WTC11 (cell line): Measurements from ENCODE around the gene IL12RB1.

ENCODE experiments used
- ZNF121 ChIP-seq: sonication (generic); formaldehyde crosslinking; IDR thresholded peaks from 2 replicates; pipeline ENCODE4 v1.8.0; 2023; ENCODE audit warnings: missing genetic modification reagents
- TF ChIP-seq, protein P1 (sequence below): fragments of 250-450 bp; sonication (Bioruptor Pico); IDR thresholded peaks from 2 replicates; pipeline ENCODE4 v1.9.0; 2021; ENCODE audit warnings: moderate library complexity, mild to moderate bottlenecking, inconsistent platforms, borderline replicate concordance
- TF ChIP-seq, protein P2 (sequence below): fragments of 200-600 bp; IDR thresholded peaks from 2 replicates; pipeline ENCODE4 v1.8.0; 2022; ENCODE audit warnings: antibody characterized with exemption

DNA sequence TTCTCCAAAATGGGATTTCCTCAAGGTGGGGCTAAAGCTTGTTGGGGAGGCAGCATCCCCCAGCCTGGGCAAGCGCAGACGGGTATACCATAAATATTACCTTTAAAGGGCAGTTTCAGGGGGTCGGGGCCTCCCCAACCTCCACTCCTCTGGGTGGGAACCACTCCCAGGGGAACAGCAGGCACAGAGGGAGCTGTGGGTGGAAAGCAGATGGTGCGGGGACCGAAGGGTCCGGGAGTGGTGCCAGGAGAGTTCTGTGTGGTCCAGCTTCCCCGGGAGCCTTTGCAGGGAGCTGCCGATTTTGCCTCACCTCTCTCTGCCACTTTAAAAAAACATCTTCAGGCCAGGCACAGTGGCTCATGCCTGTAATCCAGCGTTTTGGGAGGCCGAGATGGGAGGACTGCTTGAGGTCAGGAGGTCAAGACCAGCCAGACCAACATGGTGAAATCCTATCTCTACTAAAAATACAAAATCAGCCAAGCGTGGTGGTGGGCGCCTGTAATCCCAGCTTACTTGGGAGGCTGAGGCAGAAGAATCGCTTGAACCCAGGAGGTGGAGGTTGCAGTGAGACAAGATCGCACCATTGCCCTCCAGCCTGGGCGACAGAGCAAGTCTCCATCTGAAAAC lies 16.3 kb upstream of the IL12RB1 start:
- TF ChIP-seq ZNF121 (CRISPR knock-in tag) = no peak
- TF ChIP-seq, protein P1, sequence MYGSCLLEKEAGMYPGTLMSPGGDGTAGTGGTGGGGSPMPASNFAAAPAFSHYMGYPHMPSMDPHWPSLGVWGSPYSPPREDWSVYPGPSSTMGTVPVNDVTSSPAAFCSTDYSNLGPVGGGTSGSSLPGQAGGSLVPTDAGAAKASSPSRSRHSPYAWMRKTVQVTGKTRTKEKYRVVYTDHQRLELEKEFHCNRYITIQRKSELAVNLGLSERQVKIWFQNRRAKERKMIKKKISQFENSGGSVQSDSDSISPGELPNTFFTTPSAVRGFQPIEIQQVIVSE (CRISPR knock-in tag) = no peak
- TF ChIP-seq, protein P2, sequence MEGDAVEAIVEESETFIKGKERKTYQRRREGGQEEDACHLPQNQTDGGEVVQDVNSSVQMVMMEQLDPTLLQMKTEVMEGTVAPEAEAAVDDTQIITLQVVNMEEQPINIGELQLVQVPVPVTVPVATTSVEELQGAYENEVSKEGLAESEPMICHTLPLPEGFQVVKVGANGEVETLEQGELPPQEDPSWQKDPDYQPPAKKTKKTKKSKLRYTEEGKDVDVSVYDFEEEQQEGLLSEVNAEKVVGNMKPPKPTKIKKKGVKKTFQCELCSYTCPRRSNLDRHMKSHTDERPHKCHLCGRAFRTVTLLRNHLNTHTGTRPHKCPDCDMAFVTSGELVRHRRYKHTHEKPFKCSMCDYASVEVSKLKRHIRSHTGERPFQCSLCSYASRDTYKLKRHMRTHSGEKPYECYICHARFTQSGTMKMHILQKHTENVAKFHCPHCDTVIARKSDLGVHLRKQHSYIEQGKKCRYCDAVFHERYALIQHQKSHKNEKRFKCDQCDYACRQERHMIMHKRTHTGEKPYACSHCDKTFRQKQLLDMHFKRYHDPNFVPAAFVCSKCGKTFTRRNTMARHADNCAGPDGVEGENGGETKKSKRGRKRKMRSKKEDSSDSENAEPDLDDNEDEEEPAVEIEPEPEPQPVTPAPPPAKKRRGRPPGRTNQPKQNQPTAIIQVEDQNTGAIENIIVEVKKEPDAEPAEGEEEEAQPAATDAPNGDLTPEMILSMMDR = no peak
